ENCODE data around the gene TRIM24.
A peak's percentile ranks its signal among the peaks of the same experiment; 100 is the strongest.
"Not testable (repeated sequence)": the region's sequence is repeated elsewhere in the genome, so short reads cannot be mapped to it uniquely, and the experiment has no call there.

The TRIM24 gene

DNA sequence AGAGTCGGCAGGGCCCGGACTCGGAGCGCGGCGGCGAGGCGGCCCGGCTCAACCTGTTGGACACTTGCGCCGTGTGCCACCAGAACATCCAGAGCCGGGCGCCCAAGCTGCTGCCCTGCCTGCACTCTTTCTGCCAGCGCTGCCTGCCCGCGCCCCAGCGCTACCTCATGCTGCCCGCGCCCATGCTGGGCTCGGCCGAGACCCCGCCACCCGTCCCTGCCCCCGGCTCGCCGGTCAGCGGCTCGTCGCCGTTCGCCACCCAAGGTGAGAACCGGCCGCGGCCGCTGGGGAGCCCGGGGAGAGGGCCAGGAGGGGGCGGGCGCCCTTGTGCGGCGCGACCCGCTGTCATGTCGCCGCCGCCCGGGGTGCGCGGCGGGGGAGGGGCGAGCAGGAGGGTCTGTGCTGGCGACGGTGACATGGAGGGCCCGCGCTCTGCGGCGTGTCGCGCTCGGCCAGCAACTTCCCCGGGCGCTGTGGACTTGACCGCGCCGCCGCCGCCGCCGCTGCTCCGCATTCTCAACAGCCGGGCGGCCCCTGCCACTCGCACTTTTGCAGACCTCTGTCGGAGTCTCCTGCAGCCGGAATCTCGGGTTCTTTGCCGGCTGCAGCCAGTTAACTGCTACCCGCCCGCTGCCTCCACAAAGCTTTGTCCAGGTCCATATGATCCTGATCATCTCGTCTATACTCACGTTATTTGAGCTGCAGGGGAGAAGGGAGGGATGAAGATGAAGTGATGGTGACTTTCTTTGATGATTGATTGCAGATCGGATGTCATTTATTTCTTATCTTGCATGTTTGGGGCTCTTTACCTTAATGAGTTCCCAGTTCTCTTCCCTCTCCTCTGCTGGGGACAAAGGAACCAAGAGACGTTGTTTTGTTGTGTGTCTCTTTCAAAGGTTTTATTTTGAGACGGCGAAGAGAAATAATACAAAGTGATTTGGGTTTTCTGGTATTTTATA, 869 bp downstream of the TRIM24 start:
- peak; percentile 65 for DNase-seq

DNA sequence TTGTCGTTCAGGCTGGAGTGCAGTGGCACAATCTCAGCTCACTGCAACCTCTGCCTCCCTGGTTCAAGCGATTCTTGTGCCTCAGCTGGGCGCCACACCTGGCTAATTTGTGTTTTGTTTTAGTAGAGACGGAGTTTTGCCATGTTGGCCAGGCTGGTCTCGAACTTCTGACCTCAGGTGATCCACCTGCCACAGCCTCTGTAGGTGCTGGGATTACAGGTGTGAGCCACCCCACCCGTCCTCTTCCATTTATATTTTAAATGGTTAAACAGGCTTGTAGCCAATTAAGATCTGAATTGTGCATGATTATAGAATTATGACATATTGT, 3.2 kb downstream of the TRIM24 start:
- not testable (repeated sequence) for DNase-seq

DNA sequence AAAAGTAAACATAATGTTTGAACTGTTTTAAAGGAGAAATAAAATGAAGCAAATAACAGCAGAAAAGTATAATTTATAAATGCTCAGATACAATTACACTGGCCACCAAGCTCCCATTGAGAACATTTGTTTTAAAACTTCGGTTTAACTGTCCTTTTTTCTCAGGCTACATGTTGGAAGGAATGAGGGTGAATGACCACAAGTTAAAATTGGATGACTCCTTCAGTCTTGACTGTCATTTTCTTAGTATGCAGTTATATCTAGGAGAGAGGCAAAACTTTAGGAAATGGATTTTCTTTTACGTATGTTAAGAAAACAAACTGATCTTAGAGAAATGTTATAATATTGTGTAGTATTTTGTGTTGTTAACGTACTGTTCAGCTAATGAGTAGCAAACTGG, 5.0 kb downstream of the TRIM24 start:
- DNase-seq, result no peak

DNA sequence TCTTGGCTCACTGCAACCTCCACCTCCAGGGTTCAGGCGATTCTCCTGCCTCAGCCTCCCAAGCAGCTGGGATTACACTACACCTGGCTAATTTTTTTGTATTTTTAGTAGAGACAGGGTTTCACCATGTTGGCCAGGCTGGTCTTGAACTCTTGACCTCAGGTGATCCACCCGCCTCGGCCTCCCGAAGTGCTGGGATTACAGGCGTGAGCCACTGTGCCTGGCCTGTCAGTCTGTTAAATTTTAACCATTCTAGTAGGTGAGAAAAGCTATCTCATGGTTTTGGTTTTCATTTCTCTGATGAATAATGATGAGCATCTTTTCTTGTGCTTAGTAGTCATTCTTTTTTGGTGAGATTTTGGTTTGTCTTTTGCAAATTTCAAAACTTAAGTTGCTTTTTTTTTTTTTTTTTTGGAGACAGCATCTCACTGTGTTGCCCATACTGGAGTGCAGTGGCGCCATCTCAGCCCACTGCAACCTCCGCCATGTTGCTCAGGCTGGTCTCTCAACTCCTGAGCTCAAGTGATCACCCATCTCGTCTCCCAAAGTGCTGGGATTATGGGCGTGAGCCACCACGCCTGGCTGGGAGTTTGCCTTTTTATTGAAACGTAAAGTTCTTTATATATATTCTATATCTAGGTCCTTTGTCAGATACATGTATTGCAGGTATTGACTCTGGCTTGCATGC, 6.2 kb downstream of the TRIM24 start:
- DNase-seq, result not testable (repeated sequence)

DNA sequence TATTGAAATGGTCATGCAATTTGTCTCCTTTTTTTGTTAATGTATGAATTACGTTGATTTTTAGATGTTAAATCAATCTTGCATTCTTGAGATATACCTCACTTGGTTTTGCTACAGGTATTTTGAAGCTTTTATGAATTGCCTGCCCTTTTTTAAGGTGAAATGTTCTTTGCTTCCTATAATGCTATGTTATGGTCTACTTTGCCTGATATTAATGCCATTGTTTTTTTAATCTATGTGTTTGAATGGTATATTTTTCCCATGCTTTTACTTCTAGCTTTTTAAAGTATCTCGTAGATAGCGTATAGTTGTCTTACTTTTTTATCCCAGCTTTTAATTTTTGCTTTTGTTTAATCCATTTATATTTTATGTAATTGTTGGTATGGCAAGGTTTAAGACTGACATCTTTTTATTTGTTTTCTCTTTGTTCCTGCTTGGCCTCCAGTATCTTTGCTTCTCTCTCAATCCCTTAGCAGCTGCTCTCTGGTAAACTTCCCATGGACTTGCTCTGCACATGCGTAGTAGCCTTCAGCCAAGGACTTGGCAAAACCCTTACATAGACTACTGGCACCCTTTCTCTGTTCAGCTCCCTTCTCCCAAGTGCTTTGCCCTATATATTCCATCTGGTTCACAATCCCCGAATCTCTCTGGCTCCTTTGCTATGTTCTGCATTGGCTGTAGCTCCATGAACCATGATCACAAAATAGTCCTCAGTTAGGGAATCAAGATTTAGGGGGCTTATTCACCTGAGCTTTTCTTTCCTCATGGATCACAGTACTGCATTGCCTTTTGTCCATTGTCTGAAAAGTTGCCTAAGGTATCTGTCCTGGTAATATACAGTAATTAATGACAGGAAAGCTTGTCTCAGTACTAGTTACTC, 8.4 kb downstream of the TRIM24 start:
- DNase-seq, result no peak

DNA sequence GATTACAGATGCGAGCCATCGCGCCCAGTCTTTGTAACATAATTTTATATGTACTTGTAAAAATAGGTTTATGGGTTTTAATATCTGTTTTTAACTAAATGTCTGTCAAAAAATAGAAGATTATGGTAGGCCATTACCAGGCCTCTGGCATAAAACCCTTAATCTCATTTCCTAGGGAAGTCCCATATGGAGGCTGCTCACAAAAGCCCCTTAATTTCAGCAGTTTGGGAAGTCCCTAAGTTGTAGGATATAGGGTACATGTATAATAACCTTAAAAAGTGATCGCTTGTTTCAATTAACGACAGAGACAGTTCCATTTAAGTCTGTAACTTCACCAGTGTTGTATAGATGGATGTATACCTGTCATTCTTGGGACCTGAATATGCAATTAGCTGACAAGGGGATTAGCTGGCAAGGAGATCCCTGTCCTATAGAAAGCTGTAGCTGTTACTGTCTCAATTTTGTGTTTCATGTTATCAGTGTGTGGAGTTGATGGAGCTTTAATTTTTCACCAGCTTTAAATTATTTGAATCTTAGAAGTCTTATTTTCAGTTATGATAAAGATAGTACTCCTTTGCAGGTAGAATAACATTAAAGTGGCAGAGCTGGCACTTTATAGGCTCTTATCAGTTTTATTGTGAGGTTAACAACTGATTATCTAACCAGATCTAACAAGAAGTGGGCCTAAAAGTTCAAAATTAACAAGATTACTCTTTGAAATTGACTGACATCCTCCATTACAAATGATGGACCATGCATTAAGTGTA, 10.5 kb downstream of the TRIM24 start:
- DNase-seq, result no peak

DNA sequence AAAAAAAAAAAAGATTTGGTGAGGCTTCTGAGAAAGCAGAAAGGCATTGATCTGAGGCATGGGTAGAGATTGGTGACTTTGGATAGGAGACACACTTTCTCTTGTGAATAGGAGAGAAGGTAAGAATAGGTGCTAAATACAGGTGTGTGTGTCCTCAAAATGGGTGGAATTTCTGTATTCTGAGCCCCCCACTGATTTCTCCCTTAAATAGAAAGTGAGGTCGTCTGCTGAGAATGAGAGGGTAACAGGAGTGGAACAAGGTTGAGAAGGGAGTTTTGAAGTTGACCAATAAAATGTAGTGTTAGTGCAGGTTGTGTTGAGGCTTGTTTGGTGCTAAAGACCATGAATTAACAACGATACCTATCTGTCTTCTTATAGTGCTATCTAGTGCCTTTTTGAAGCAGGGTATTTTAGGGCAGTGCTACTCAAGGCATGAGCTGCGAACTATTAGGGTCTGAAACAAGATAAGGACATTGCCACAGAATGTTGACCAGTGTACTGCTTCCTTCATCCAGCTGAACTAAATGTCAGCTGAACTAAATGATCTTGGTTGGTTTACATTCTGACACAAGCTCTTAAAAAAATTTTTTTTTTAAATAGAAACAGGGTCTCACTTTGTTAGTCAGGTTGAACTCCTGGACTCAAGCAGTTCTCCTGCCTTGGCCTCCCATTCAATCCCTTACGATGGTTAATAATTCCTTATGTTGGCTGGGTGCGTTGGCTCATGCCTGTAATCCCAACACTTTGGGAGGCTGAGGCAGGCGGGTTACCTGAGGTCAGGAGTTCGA, 12.4 kb downstream of the TRIM24 start:
- no peak for DNase-seq

DNA sequence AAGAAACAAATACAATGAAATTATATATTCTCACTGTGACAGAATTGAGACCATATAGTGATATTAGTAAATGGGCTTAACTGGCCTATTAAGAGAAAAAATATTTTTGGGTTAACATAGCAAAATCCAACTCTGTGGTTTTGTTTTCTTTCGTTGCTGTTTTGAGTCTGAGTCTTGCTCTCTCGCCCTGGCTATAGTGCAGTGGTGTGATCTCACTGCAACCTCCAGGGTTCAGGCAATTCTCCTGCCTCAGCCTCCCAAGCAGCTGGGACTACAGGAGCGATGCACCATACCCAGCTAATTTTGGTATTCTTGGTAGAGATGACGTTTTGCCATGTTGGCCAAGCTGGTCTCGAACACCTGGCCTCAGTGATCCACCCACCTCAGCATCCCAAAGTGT, 15.3 kb downstream of the TRIM24 start:
- DNase-seq, result no peak

DNA sequence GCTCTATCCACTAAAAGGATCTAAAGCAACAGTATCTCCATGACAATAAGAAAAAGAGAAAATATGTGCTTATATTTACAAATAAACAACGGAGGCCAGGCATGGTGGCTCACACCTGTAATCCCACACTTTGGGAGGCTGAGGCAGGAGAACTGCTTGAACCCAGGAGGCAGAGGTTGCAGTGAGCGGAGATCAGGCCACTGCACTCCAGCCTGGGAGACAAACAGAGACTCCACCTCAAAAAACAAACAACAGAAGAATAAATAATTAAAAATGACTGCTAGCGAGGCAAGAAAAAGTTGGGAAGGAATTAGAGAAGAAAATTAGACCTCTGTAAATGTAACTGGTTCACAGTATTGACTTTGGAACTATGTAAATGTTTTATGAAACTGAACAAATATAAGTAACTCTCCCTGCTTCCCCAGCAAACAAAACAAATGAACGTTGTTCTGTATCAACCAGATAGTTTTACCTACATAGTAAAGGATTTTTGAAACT, 17.1 kb downstream of the TRIM24 start:
- DNase-seq, result no peak

DNA sequence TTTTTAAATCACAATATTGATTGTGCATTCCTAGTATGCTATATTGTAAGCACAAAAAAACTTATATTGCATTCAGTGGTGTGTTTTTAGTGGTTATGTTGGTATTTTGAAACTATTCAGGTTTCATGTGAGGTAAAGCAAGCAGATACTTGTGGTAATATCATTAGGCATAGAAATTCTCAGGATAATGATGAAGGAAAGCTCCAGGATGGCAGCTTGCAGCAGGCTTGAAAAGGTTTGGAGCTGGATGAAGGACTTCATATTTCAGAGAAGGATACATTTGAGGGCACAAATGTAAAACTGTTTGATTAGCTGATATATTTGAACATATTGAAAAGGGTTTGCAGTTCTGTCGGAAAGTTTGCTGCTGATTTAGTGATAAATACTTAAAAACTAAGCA, 17.5 kb downstream of the TRIM24 start:
- DNase-seq, result no peak

DNA sequence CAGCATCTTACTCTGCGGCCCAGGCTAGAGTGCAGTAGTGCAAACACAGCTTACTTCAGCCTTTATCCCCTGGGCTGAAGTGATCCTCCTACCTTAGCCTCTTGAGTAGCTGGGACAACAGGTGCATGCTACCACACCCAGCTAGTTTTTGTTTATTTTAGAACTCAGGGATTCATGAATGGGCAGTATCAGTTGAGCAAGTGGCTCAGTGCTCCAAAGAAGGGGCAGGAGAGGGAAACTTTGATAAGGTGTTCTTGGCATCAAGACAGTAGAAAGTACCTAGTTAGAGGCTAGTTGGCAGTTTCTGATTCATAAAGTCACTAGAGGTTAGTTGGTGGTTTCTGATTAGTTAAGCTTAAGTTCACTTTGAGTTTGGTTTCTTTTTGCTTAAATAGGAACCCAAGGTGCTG, 18.4 kb downstream of the TRIM24 start:
- DNase-seq, result no peak

DNA sequence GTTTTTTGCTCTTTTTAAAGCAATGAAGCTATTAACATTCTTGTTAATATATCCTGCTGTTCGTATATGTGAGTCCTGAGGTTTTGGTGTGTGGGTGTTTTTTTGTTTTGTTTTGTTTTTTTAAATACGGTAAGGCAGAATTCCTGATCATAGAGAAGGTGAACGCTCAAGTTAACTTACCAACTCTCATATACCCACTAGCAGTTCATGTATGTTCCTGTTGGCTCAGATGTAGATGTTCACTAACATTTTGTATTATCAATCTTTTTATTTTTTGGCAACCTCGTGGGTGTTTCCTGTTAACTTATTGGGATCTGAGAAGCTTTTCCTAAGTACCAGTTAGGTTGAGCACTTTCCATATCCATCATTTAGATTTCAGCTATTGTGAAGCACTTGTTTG, 20.5 kb downstream of the TRIM24 start:
- no peak for DNase-seq

DNA sequence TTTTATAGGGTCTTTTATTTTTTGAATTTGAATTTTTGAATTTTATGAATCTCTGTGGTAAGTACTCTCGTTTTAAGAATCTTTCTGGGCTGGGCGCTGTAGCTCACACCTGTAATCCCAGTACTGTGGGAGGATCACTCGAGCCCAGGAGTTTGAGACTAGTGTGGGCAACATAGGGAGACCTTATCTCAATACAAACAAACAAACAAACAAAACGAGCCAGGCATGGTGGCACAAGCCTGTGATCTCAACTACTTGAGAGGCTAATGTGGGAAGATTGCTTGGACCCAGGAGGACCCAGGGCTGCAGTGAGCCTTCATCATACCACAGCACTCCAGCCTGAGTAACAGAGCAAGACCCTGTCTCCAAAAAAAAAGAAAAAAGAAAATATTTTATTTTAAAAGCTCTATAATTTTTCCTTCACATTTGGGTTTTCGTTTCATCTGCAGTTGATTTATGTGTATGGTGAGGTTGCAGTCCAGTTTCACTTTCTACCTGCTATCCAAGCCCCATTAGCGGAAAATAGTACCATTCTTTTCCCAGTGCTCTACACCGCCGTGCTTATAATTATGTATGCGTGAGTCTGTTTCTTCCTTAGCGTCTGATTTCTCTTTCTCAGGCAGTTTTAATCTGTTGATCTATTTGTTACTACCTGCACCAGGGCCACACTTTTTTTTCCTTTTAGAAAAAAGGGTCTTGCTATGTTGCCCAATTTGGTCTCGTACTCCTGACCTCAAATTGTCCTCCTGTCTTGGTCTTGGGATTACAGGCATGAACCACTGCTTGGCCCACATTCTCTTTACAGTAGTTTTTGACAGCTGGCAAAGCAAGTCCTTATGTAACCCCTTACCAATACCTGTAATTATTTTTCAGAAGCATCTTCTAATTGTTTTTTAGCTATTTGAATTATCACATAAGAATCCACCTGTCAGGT, 21.7 kb downstream of the TRIM24 start:
- no peak for DNase-seq

DNA sequence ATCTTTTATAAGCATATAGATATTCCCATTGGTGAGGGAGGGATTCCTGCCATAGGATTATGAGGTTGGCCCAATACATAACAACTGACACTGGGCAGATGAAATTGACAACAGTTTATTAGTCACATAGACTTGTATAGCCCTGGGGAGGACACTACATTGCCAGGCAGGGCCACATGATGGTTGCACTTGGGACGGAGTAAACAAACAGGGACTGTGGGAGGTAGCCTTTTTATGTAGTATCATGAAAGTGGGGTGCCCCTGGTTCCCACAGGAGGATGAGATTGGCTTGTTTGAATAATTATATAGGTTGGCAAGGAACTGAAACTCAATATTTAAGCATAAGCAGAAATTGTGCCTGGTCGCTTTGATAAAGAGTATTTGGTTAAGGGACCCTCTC, 23.5 kb downstream of the TRIM24 start:
- DNase-seq, result no peak

DNA sequence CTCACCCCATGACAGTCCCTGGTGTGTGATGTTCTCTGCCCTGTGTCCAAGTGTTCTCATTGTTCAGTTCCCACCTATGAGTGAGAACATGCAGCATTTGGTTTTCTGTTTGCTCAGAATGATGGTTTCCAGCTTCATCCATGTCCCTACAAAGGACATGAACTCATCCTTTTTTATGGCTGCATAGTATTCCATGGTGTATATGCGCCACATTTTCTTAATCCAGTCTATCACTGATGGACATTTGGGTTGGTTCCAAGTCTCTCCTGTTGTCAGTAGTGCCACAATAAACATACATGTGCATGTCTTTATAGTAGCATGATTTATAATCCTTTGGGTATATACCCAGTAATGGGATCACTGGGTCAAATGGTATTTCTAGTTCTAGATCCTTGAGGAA, 25.4 kb downstream of the TRIM24 start:
- not testable (repeated sequence) for DNase-seq

DNA sequence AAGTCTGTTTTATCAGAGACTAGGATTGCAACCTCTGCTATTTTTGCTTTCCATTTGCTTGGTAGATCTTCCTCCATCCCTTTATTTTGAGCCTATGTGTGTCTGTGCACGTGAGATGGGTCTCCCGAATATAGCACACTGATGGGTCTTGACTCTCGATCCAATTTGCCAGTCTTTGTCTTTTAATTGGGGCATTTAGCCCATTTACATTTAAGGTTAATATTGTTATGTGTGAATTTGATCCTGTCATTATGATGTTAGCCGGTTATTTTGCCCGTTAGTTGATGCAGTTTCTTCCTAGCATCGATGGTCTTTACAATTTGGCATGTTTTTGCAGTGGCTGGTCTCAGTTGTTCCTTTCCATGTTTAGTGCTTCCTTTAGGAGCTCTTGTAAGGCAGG, 29.1 kb downstream of the TRIM24 start:
- not testable (repeated sequence) for DNase-seq

DNA sequence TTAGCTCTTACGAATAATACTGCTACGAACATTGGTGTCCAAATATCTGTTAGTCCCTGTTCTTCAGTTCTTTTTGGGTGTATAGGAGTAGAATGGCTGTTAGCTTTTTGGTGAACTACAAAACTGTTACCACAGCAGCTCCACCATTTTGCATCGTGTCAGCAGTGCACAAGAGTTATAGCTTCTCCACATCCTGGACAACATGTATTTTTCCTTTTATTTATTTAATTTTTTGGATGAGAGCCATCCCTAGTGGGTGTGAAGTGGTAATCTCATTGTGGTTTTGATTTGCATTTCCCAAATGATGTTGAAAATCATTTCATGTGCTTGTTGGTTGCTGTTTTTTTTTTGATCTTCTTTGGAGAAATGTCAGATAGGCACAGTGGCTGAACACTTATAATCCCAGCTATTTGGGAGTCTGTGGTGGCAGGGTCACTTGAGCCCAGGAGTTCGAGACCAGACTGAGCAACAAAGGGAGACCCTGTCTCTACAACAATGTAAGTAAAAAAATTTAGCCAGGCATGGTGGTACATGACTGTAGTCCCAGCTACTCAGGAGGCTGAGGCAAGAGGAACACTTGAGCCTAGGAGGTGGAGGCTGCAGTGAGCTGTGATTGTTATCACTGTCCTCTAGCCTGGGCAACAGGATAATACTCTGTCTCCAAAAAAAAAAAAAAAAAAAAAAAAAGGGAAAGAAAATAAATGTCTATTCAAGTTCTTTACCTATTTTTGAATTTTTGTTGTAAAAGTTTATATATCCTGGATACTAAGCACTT, 31.7 kb downstream of the TRIM24 start:
- no peak for DNase-seq

DNA sequence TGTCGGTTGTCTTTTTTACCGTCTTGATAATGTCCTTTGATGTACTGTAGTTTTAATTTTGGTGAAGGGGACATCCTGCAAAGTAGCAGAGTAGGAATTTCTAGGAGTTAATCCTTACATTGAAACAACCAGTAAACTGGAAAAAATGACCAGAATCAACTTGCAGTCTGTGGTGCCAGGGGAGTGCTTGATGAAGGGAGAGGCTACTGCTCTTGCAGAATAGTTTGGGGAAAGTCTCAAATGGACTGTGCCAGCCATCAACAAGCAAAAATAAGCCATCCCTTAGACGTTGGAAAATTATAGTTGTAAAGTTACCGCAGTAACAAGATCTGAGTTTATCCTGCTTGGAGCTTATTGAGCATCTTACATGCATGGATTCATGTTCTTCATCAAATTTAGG, 32.4 kb downstream of the TRIM24 start:
- DNase-seq, result no peak

DNA sequence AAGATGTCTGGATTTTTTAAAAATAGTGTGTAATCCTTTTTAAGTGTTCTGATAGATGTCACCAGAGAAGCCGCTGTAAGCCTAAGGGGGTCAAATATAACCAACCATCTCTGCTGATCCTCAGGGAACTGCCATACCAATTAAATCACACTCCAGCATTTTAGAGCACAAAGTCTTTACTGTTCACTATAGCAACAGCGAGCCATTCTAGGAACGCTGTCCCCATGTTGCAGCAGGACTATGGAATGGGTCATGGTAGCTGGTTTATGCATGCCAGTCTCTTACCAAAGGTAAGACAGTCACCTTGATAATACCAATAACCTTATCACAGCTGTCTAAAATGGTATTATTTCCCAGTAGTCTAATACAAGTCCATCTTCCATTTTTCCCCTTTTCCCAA, 33.5 kb downstream of the TRIM24 start:
- DNase-seq, result no peak

DNA sequence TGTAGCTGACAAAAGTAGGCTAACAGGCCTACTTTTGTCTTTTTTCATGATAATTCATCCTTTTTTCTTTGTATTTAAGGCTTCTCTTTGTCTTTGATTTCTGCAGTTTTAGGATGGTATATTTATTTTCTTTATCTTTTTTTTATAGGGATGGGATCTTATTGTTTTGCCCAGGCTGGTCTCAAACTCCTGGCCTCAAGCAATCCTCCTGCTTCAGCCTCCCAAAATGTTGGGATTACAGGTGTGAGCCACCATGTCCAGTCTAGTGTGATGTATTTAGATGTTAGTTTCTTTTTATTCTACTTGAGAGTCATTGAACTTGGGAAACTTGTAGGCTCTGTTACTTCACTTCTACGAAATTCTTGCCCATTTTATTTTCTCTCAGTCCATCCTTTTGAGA, 35.4 kb downstream of the TRIM24 start:
- no peak for DNase-seq

Measured in stimulated activated CD4-positive, alpha-beta T cell treated with anti-CD3 and anti-CD28 coated beads, Interleukin-4, amount 100 ng/mL, for 1 hour (primary cell).